HG02588 (cell line): ENCODE data around the gene CDIP1.
"Not testable (repeated sequence)": the region's sequence is repeated elsewhere in the genome, so short reads cannot be mapped to it uniquely, and the experiment has no call there.

Source experiments
- ATAC-seq: cut with Tn5 transposase; IDR thresholded peaks from one replicate; pipeline ENCODE4 v1.9.1; 2021; ENCODE audit warnings: mild to moderate bottlenecking, moderate library complexity; ENCODE audit not compliant: unreplicated experiment

The CDIP1 gene

DNA sequence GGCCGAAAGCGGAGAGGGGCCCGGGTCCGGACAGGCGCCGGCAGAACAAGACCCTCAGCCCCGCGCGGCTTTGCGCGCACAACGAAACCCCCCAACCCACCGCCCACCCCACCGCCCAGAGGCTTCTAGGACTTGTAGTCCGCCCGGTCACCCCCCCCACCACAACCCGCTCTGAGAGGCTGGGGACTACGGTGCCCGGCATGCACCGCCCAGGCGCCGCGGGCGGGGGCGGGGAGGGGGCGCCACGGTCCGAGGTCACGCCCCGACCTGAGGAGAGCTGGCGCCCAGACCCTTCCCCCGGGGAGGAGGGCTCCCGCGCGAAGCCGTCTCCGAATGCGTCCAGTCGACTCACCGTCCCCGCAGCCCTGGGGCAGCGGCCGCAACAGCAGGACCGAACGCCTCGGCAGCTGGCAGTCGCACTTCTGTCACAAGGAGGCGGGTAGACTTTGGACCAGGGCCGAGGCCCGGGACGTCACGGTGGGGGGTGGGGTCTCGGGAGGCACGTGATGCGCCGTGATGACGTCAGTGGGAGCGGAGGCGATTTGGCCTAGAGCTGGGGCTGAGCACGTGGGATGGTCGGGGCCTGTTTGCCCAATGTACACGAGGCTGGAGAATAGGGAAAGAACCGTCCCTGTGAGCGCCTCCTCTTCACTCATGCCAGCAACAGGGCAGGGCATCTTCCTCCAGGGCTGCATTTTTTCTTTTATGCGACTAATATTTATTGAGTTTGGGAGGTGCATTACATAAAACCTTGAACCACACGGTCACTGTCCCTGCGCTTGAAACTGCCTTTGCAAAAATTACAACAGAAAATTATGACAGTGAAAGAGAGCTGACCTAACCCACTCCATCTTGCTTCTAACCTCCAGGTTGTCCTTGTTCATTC, at the start of gene CDIP1:
TSS of gene CDIP1 (minus strand) at position 424 of the 886 bp plus-strand sequence. CDS start 24,643 bp downstream, outside the sequence.
- peak; percentile 72 for ATAC-seq

DNA sequence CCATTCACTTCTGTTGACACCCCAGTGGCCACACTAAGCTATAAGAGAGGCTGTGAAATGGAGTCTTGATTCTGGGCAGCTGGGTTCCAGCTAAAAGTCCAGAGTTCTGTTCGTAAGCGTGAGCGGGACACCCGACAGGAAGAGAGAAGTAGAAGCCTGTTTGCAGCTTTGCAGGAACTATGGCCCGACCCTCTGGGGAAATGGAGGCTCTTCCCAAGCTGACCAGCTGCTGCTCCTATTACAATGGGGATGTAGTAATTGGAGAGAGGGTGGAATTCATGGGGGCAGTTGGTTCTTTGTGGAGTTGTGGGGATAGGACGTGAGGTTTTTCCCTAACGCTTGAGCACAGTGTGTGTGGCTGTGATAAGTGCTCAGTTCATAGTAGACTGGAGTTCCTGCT, 47.7 kb upstream of the CDIP1 start:
- no peak for ATAC-seq

DNA sequence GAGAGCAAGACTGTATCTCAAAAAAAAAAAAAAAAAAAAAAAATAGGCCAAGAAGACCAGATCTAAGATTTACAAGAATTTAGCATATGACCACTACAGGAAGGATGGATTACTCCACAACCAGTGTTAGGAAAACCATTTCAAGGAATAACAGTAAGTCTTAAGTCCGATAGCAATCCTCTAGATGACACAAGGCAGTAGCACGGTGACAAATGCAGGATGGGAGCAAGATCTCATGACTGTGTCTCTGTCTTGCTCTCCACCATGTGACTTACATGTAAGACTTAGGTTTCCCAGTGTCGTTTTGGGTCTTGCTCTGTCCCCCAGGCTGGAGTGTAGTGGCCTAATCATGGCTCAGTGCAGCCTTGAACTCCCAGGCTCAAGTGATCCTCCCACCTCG, 45.3 kb upstream of the CDIP1 start:
- no peak for ATAC-seq

DNA sequence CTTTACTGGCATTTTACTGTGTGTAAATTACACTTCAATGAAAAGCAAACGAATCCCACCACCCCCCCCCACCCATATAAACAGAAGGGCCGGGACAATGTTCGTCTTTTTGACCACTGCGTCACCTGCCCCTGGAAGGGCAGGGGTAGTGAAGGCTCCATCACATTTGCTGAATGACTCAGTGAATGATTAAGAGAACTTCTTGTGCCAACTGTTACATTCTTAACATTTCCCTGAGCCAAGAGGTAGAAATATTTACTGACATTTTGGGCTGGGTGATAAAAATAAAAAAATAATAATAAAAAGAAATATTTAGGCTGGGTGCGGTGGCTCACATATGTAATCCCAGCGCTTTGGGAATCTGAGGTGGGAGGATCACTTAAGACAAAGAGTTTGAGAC, 41.7 kb upstream of the CDIP1 start:
- ATAC-seq, result no peak

DNA sequence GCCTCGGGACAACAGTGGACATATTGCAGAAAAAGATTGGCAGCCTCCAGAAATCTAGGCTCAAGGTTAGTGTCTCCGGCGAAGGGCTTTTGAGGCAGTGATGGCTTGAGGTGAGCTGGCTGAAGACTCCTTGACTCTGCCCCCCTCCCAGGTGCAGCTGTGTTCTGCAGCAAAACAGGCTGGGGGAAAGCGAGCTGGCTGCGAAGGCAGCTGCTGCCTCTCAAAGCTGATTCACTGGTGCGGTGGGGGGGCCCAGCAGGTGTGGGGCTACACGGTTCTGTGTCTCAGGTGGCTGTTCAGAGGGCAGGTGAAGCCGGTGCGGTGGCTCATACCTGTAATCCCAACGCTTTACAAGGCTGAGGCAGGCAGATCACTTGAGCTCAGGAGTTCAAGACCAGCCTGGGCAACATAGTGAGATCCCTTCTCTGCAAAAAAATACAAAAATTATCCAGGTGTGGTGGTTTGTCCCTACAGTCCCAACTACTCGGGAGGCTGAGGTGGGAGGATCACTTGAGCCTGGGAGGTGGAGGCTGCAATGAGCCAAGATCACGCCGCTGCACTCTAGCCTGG, 40.5 kb upstream of the CDIP1 start:
- no peak for ATAC-seq

DNA sequence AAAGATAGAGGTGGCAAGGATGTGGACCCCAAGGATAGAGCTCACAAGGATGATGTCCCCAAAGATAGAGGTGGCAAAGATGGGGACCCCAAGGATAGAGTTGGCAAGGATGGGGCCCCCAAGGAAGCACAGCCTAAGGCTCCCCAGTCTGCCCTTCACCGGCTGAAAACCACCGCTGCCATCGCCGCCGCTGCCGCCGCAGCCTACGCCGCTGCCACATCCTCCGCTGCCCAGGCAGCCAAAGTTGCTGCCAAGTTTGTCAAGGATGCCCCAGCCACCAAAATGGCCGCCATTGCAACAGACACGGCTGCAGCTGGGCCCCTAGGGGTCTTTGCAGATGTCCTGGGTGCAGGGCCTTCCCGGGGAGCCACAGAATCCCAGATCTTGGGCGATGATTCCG, 37.4 kb upstream of the CDIP1 start:
- ATAC-seq, result no peak

DNA sequence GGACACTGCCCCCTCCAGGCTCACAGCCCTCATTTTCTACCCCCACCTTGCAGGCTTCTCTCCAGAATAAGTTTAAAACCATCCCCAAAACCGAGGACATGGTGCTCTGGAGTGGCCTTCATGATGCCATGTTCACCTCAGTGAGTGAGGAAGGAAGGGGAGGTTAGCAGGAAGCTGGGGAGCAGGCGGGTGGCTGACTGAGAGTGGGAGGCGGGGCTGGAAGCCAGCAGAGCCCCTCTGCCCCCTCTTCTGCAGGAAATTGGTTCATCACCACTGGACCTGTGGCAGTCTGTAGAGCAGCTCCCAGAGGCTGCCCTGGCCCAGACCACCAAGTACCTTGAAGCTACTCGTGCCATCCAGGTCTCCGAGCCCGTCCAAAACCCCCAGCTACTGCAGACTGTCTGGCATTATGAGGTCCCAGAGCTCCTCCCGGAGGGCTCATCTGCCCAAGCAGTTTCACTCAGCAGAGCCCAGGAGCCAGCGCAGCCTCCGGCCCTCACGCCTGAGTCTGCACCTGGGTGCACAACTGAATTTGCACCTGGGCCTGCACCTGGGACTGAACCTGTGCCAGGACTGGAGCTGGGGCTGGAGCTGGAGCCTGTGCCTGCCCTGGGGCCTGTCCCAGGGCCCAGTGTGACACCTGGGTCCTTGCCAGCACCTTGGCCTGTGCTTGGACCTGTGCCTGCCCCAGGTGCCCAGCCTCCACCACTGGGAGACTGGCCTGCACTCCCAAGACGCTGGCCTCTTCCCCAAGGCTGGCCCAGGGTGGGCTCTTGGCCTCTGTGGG, 36.5 kb upstream of the CDIP1 start:
- no peak for ATAC-seq

DNA sequence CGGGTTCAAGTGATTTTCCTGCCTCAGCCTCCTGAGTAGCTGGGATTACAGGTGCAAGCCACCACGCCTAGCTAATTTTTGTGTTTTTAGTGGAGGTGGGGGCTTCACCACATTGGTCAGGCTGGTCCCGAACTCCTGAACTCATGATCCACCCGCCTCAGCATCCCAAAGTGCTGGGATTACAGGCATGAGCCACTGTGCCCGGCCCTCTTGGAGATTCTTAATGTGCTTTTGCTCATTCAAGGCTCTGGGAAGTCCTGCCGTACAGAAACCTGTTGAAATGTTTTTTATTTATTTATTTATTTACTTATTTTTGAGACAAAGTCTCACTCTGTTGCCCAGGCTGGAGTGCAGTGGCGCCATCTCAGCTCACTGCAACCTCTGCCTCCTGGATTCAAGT, 35.4 kb upstream of the CDIP1 start:
- ATAC-seq, result not testable (repeated sequence)

DNA sequence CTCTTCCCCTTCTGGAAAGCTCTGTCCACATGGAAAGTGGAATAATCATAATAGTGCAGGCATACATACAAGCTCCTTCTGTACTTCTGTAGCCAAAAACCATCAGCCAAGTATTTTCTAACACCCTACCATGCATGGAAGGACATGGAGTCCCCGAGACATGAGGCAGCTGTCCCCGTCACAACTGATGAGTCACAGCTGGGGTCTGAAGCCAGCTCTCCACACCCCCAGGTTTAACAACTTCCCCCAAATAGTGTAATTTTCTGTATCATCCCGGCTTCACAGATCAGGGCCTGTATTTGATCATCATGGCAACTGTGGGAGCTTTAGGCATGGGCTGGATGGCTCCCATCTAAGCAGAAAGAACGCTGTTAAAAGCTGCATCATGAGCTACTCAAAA, 34.1 kb upstream of the CDIP1 start:
- no peak for ATAC-seq

DNA sequence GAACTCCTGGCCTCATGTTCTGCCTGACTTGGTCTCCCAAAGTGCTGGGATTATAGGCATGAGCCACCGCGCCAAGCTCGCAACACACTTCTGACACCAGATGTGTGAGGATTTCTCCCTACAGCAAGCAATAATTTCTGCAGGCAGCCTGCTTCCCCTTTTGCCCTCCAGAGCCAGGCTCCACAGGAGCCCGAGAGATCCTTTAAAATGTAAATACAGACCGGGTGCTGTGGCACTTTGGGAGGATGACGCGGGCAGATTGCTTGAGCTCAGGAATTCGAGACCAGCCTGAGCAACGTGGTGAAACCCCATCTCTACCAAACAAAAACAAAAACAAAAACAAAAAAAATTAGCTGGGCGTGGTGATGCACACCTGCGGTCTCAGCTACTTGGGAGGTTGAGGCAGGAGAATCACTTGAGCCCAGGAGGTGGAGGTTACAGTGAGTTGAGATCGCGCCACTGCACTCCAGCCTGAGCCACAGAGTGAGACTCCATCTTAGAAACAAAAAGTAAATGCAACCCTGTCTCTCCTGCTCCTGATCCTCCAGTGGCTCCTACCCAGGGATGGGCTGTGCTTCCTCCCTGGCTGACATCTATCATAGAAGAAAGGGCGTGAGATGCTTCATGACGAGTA, 32.2 kb upstream of the CDIP1 start:
- no peak for ATAC-seq

DNA sequence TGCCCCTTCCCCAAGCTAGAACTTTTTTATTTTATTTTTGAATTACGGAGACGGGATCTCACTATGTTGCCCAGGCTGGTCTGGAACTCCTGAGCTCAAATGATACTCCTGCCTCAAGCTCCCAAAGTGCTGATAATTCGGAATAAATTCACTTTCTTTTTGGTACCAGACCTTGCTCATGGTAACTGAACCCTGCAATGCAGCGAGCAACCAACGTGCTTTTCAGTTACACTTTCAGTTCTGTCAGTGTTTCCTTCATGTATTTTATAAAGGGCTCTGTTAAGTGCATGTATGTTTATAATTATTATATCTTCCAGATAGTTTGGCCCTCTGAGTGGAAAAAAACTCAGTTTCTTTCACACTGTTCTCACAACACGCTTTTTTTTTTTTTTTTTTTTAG, 31.5 kb upstream of the CDIP1 start:
- no peak for ATAC-seq

DNA sequence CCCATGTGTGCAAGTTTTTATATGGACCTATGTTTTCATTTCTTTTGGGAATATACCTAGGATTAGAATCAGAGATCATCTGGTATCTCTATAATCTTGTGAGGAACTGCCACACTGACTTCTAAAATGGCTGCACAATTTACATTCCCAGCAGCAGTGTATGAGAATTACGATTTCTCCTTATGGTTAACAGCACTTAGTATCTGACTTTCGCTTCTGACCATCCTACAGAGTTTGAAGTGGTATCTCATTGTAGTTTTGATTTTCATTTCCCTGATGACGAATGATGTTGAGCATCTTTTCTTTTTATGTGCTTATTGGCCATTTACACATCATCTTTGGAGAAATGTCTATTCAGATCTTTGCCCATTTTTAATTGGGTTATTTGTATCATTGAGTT, 27.6 kb upstream of the CDIP1 start:
- ATAC-seq, result no peak

DNA sequence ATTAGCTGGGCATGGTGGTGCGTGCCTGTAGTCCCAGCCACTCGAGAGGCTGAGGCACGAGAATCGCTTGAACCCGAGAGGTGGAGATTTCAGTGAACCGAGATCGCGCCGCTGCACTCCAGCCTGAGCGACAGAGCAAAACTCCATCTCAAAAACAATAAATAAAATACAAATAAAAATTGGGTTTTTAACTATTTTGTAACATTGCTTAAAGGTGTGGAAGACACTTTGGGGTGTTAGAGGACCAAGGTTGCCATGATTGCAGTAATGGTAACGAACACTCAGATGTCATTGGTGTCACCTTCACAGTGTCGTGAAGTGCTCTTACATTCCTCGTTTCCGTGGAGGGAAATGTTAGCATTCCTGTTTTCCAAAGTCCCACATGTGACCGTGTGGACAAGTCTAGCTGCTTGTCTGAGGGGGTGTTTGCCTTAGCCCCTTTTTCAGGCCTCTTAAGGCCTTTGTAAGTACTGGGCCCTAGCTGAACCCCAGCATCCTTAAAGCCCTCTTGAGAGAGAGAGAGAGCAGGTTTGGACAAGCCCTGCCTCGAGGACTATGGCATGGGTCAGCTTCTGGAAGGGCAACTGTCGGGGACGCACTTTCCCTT, 26.2 kb upstream of the CDIP1 start:
- ATAC-seq, result no peak

DNA sequence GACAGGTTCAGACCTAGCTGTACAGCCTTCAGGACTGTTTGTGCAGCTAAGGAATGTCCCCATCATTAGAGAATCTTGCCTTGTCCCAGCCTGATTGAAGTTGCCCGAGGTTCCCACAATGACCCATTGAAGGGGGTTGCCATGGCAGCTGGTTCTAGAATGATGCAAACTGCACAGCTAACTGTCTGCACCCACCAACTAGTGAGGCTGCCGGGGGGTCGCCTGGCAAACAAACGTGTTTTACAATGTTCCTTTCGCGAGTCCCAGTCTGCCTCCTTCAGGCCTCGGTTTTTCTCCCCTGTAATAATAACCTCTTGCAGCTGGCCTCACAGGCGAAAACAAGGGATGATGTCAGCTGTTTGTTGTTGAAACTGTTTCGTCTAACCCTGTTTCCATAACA, 23.0 kb upstream of the CDIP1 start:
- no peak for ATAC-seq

DNA sequence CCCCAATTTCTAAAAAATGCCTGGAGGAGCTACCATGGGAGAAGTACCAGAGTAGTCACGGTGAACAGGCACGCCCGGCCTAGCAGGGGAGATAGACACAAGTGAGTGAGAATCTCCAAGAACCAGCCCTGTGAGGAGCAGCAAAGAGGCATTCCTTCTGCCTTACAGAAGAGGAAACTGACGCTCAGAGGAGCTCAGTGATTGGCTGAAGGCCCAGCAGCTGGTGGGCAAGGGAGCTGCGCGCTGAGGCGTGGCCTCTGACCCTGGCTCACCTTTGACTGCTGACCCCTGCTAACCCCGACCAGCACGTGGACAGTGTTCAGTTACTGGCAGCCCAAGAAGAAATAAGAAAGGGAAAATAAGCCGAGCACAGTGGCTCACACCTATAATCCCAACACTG, 19.4 kb upstream of the CDIP1 start:
- no peak for ATAC-seq

DNA sequence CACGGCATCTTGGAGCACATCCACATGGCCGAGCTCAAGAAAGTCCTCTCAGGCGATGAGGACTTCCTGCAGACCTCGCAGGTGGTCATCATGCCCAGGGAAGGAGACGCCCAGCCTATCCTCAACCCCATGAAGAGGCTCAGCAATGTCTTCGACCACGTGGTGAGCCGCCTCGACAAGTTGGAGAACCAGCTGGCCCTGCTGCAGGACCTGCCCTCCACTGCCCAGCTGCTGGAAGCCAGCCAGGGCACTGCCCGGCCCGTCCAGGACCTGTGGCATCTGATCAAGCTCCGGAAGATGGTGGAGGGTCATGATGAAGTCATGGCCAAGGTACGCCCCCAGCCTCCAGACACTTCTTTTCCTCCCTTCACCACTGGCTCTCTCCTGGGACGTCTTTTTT, 18.0 kb upstream of the CDIP1 start:
- no peak for ATAC-seq

DNA sequence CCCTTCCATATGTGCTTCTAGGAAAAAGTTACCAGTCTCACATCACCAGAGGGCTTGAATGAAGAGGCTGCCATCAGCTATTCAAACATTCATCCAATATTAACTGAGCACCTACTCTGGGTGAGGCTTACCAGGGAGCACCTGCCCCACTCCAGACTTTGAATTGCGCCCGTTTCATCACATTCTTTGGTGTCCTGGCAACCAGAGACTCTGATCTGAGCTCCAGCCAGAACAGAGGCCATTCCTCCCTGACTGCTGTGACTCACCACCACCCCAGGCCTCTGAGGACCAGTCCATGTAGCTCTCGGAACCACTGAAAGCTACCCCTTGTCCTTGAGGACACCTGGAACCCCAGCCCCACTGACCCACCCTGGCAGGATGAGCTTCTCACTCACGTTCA, 17.5 kb upstream of the CDIP1 start, which contains the start of gene C16orf96:
TSS of gene C16orf96 (plus strand) at position 229 of the 400 bp plus-strand sequence. CDS start at position 379, 150 bp downstream.
- ATAC-seq, result no peak

DNA sequence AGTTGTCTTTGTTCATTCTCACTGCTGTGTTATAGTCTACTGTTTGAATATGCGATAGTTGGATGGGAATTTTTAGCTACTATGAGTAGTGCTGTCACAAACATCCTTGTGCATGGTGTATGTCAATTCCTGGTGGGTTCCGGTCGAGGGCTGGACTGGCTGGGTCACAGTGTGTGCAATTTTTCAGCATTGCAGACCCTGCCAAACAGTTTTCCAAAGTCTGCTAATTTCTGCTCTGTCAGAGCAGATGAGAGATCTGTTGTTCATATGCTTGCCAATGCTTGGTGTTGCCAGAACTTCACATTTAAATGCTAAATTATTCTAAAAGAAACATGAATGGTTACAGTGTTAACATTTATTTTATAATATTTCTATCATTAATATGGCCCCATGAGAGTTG, 14.0 kb upstream of the CDIP1 start:
- ATAC-seq, result no peak

DNA sequence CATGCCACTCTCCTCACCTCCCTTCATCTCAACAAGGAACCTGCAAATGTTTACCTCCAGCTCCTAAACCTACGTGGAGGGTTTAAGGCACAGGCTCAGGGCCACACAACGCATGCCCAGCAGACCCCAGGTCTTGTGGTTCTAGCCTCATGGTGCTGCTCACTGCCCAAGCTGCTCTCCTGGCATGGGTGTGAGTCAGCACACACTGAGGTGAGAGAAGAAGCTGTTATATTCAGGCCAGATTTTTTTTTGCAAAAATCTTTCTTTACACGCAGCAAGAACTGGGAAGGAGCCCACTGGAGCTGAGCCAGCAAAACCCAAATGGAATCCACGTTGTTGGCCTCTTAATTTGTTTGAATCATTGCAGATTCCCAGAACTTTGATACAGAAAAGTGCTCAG, 12.0 kb upstream of the CDIP1 start:
- ATAC-seq, result no peak

DNA sequence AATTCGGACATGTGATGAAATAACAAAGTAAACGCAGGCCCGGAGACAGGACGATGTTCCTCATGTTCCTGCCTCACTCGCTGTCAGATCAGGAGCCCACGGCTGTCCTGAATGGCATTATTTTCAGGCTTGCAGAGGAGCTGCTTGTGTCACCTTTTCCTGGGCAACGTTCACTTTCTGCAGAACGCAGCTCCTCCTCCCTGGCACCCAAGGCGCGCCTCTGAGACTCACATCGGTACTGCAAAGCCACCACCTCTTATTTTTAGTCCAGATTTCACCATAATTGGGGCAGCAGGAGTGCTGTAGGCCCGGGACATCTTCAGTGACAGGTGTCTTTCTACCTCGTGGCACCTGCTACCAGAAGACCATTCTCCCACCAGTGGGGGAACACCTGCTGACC, 9.6 kb upstream of the CDIP1 start:
- no peak for ATAC-seq

DNA sequence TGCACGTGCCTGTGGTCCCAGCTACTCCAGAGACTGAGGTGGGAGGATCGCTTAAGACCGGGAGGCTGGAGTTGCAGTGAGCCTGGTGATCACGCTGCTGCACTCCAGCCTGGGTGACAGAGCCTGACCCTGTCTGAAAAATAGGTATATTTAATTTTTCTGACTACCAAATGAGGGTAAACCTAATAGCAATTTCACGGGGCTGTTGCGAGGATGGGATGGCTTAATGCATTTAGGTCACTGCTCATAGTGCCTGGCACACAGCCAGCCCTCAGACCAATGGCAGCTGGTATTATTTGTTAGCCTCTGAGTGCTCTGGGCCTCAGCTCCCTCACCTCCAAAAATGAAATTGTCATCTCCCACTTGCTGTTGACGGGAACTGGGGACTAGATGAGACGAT, 5.9 kb upstream of the CDIP1 start:
- ATAC-seq, result no peak
